ENCODE data around the gene SHROOM2.

The SHROOM2 gene

GRCh38 chrX:9997524-9997923 is 211.3 kb downstream of the SHROOM2 start:
- Histone ChIP-seq H3K9ac (no peak overlapping the region), H3K36me3 (ENCODE audit: control insufficient read depth, insufficient read depth, low read length) (no peaks in the 10 kb centered on the region), H3K9me3 (ENCODE audit: control insufficient read depth, low read length) (no peaks in the 10 kb centered on the region), H3K79me2 (no peaks in the 10 kb centered on the region), H3K27me3 (ENCODE audit: control insufficient read depth, insufficient read depth, low read length) (no peaks in the 10 kb centered on the region), H3K4me1 (no peaks in the 10 kb centered on the region), H3K4me3 (ENCODE audit: low read depth, low read length) (no peak overlapping the region), H3K4me2 (ENCODE audit: low read length) (no peak overlapping the region), H3K27ac (no peak overlapping the region), H2AFZ (no peak overlapping the region)
- no peak for TF ChIP-seq CTCF (IDR thresholded peaks at IDR 0.05)
